ENCODE data around the gene ALDH2. TPM values are rescaled to one million over a fixed set of nuclear protein-coding genes. Genes with fewer than 3 reads are reported as not detected.
A peak's percentile ranks its signal among the peaks of the same experiment; 100 is the strongest.

Gene ALDH2
- total and polyA plus RNA-seq, 9 of the 15 experiments (the other 6 are each of a cell fraction or from before 2014, with no cell fraction given): 1.9 to 22.5 (median 12.2) TPM

DNA sequence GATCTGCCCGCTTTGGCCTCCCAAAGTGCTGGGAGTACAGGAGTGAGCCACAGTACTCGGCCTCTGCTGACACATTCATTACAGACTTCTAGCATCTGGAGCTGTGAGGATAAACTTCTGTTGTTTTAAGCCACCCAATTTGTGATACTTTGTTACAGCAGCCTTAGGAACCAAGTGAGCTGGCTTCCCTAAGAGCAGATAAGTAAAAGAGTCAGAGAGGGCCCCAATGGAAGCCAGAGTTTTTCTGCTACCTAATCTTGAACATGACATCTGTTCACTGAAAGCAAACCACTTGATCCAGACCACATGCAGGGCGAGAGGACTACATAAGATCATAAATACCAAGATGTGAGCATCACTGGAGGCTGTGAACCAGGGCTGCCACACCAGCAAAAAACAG, 71.6 kb downstream of the ALDH2 start:
- POLR2A ChIA-PET: interaction anchor here (0.6 to 0.8 kb wide), 2 partner anchors 18 to 32 kb away, joined by 3 read pairs; no protein-coding TSS in a partner anchor
- 20% methylated on average over 3 of the region's 3 CpGs for WGBS (ENCODE audit: insufficient coverage, low coverage, missing lambda C conversion rate)
- no peak for TF ChIP-seq OTX1 (CRISPR knock-in tag; IDR thresholded peaks at IDR 0.05)
- TF ChIP-seq BMI1 (IDR thresholded peaks at IDR 0.05; ENCODE audit: low read length): no peak
- TF ChIP-seq MXI1 (IDR thresholded peaks at IDR 0.05; ENCODE audit: low read depth, low read length): no peak
- no peak for TF ChIP-seq CHD1 (IDR thresholded peaks at IDR 0.05; ENCODE audit: low read length)
- TF ChIP-seq HMG20A (CRISPR knock-in tag; conservative IDR thresholded peaks at IDR 0.05): no peak
- TF ChIP-seq TCFL5 (CRISPR knock-in tag; conservative IDR thresholded peaks at IDR 0.05): no peak
- TF ChIP-seq MYBL2 (IDR thresholded peaks at IDR 0.05; ENCODE audit: low read depth): no peak
- no peak for TF ChIP-seq MYBL2 (CRISPR knock-in tag; IDR thresholded peaks at IDR 0.05; ENCODE audit: borderline replicate concordance)
- TF ChIP-seq MTA3 (IDR thresholded peaks at IDR 0.05; ENCODE audit: borderline replicate concordance): no peak
- TF ChIP-seq, protein P1, sequence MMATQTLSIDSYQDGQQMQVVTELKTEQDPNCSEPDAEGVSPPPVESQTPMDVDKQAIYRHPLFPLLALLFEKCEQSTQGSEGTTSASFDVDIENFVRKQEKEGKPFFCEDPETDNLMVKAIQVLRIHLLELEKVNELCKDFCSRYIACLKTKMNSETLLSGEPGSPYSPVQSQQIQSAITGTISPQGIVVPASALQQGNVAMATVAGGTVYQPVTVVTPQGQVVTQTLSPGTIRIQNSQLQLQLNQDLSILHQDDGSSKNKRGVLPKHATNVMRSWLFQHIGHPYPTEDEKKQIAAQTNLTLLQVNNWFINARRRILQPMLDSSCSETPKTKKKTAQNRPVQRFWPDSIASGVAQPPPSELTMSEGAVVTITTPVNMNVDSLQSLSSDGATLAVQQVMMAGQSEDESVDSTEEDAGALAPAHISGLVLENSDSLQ (IDR thresholded peaks at IDR 0.05): no peak
- no peak for TF ChIP-seq NFRKB (IDR thresholded peaks at IDR 0.05; ENCODE audit: low read depth)
- no peak for TF ChIP-seq POLR2A (conservative IDR thresholded peaks at IDR 0.05)
- TF ChIP-seq HDGF (IDR thresholded peaks at IDR 0.05): no peak
- no peak for TF ChIP-seq ATF7 (IDR thresholded peaks at IDR 0.05)
- TF ChIP-seq CBFA2T3 (IDR thresholded peaks at IDR 0.05): peak; percentile 89
- no peak for TF ChIP-seq ZNF253 (CRISPR knock-in tag; conservative IDR thresholded peaks at IDR 0.05)
- TF ChIP-seq HDAC2 (IDR thresholded peaks at IDR 0.05): no peak
- TF ChIP-seq, protein P2, sequence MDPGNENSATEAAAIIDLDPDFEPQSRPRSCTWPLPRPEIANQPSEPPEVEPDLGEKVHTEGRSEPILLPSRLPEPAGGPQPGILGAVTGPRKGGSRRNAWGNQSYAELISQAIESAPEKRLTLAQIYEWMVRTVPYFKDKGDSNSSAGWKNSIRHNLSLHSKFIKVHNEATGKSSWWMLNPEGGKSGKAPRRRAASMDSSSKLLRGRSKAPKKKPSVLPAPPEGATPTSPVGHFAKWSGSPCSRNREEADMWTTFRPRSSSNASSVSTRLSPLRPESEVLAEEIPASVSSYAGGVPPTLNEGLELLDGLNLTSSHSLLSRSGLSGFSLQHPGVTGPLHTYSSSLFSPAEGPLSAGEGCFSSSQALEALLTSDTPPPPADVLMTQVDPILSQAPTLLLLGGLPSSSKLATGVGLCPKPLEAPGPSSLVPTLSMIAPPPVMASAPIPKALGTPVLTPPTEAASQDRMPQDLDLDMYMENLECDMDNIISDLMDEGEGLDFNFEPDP (CRISPR knock-in tag; IDR thresholded peaks at IDR 0.05): no peak
- no peak for TF ChIP-seq PRMT5 (CRISPR knock-in tag; IDR thresholded peaks at IDR 0.05)
- no peak for TF ChIP-seq ZNF785 (CRISPR knock-in tag; IDR thresholded peaks at IDR 0.05)
- no peak for TF ChIP-seq ZNF212 (CRISPR knock-in tag; IDR thresholded peaks at IDR 0.05)
- no peak for TF ChIP-seq MEF2A (IDR thresholded peaks at IDR 0.05; ENCODE audit: control insufficient read depth, low read depth, low read length)

More for the DNA sequence above, 71.6 kb downstream of the ALDH2 start:
- 0 out of 2 replicates have a peak, but pooled peaks cover 4% of the 10 kb centered on the region for H4K20me1 ChIP-seq (replicated peaks; ENCODE audit: control insufficient read depth, insufficient read depth, low read length)
- H3K27ac ChIP-seq (ENCODE audit: extremely low read depth, low read depth, low read length): peak overlapping the region; percentile 9; the same call in 2 of the 3 replicates
- intact Hi-C loops (cut with micrococcal nuclease): no loop called here
- peaks cover 13% of the 10 kb centered on the region for H3K36me3 ChIP-seq (ENCODE audit: control insufficient read depth, insufficient read depth, low read length)
- H3K79me2 ChIP-seq (ENCODE audit: control insufficient read depth, insufficient read depth, low read length): peaks cover 43% of the 10 kb centered on the region
- no peak overlapping the region for H3K4me2 ChIP-seq (ENCODE audit: insufficient read depth, low read length)
- H3K9me3 ChIP-seq (replicated peaks; ENCODE audit: control insufficient read depth, insufficient read depth, low read depth, low read length): no peaks in the 10 kb centered on the region
- H3K4me1 ChIP-seq (replicated peaks in 1 of 2; ENCODE audit: control insufficient read depth in 2 of 2, insufficient read depth in 2 of 2, low read length in 2 of 2): peaks cover 14 to 31% of the 10 kb centered on the region in 2 experiments; a peak in 4 of 5 replicates
- in situ Hi-C loops (cut with MboI): no loop called here
- H3K4me3 ChIP-seq: no peak overlapping the region
- H2AFZ ChIP-seq (ENCODE audit: low read depth, low read length): no peak overlapping the region
- FAIRE-seq: peak; percentile 78
- no peak overlapping the region; a peak in 1 of 4 replicates for H3K9ac ChIP-seq (ENCODE audit: insufficient read depth in 1 of 2, low read depth in 2 of 2, low read length in 2 of 2)
- CTCF ChIA-PET (ENCODE audit: low intra/inter-chr PET ratio): no interaction called here
- no TSS peak for BruUV-seq (replicated peaks)
- DNase-seq (ENCODE audit: extremely low read depth in 1 of 4, low spot score in 3 of 4): peak in 3 of 4 experiments; percentile 30 to 79 (median 64)
- H3K9me1 ChIP-seq (ENCODE audit: control insufficient read depth, insufficient read depth, low read length): no peaks in the 10 kb centered on the region
- no peaks in the 10 kb centered on the region for H3K27me3 ChIP-seq (ENCODE audit: control insufficient read depth in 2 of 2, insufficient read depth in 2 of 2, low read length in 2 of 2)
- ATAC-seq: peak; percentile 9

All from K562 (cell line).